SU-DHL-6 (cell line): ENCODE data around the gene PGAM4.

Experiments used
- CTCF ChIP-seq: fragments of 200-600 bp; sonication (generic); IDR thresholded peaks from one replicate; pipeline ENCODE4 v1.5.1; 2017; ENCODE audit warnings: antibody characterized with exemption, mild to moderate bottlenecking, low read length, moderate library complexity; ENCODE audit not compliant: insufficient read depth, poor library complexity, severe bottlenecking
- EZH2phosphoT487 ChIP-seq: fragments of 200-600 bp; sonication (generic), shearing (Covaris generic); conservative IDR thresholded peaks from 2 replicates; pipeline ENCODE4 v1.6.1; 2018; ENCODE audit warnings: mild to moderate bottlenecking, antibody characterized with exemption, low read length, moderate library complexity, mixed read lengths

GRCh38 chrX:77952173-77952572, 17.3 kb downstream of the PGAM4 start:
- TF ChIP-seq EZH2phosphoT487, result no peak
- TF ChIP-seq CTCF, result no peak
